ENCODE data around the gene SPSB4. TPM values are rescaled to one million over a fixed set of nuclear protein-coding genes. Genes with fewer than 3 reads are reported as not detected.

Gene SPSB4
- total and polyA plus RNA-seq, 2 of the 13 experiments (the other 11 are each of a cell fraction or from before 2014, with no cell fraction given), result not detected

DNA sequence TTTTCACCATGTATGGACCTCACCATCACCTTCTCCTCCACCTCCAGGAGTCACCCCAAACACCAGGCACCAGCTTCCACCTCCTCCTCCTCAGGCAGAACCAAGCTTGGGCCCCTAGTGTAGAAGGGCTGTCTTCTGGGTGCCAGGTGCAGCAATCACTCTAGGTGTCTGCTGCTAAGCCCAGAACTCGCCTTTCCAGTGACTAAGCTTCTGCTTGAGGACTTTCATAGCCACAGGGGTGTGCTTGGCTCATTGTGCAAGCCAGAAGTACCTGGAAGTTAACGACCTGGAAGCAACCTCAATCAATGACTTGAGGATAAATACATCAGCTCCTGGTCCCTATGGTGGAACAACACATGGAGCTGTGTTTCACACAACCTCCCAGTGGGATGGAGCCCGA, 130.7 kb downstream of the SPSB4 start:
- no peak overlapping the region for H3K27ac ChIP-seq (ENCODE audit: extremely low read length, insufficient read depth, low read length)
- POLR2A ChIA-PET, result no interaction called here
- no TSS peak for BruUV-seq (replicated peaks)

DNA sequence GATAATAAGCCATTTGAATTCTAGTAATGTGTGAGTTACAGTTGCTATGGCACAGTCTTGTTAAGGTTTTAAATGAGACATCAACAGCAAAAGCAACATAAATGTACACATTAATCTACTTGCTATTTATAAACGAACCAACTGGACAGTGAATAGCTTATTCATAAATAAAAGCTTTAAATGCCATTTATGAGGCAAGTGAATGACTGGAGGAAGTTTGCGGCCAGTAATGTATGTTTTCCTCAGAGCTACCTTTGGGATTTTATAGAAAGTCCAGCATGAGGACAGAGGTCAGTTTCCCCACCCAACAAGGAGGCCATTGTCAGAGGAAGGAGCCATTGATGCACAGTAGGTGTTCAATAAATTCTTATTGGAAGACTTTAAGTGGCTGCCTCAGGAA, 132.5 kb downstream of the SPSB4 start:
- in situ Hi-C loops (cut with HindIII; ENCODE audit: extremely low pct_ligation_motif_present, low pct_unique_long_range_greater_than_20kb), result no loop called here
- CTCF ChIA-PET (ENCODE audit: low intra/inter-chr PET ratio, low total read pairs), result no interaction called here
- no TSS peak for BruUV-seq (replicated peaks)

More for the DNA sequence above, 130.7 kb downstream of the SPSB4 start:
- Histone ChIP-seq H3K4me3 (replicated peaks in 1 of 3; ENCODE audit: insufficient read depth in 1 of 3, low read depth in 2 of 3, low read length in 3 of 3) (no peak overlapping the region), H2AFZ (ENCODE audit: low read length) (no peak overlapping the region), H4K20me1 (ENCODE audit: insufficient read depth, low read length) (no peaks in the 10 kb centered on the region), H3K4me1 (ENCODE audit: insufficient read depth, low read length) (no peaks in the 10 kb centered on the region), H3K9ac (ENCODE audit: insufficient read depth, low read depth, low read length) (no peak overlapping the region), H3K9me3 (ENCODE audit: low read length) (no peaks in the 10 kb centered on the region), H3K36me3 (replicated peaks in 1 of 2; ENCODE audit: control insufficient read depth in 1 of 2, insufficient read depth in 2 of 2, low read length in 2 of 2) (no peaks in the 10 kb centered on the region), H3K27me3 (ENCODE audit: control insufficient read depth in 1 of 2, insufficient read depth in 2 of 2, low read length in 2 of 2) (peaks cover 0 to 13% of the 10 kb centered on the region in 2 experiments; a peak in 2 of 5 replicates), H3K4me2 (ENCODE audit: low read depth, low read length) (no peak overlapping the region), H3K79me2 (ENCODE audit: insufficient read depth, low read length) (no peaks in the 10 kb centered on the region)
- 0% methylated on average over 1 of the region's 3 CpGs for WGBS (ENCODE audit: low lambda C conversion rate)
- TF ChIP-seq CBX5 (CRISPR knock-in tag; IDR thresholded peaks at IDR 0.05; ENCODE audit: borderline replicate concordance), result no peak
- TF ChIP-seq ATF7 (IDR thresholded peaks at IDR 0.05), result no peak
- TF ChIP-seq ATF7 (CRISPR knock-in tag; IDR thresholded peaks at IDR 0.05), result no peak
- no peak for TF ChIP-seq ZNF747 (CRISPR knock-in tag; IDR thresholded peaks at IDR 0.05; ENCODE audit: borderline replicate concordance)
- TF ChIP-seq, protein P1, sequence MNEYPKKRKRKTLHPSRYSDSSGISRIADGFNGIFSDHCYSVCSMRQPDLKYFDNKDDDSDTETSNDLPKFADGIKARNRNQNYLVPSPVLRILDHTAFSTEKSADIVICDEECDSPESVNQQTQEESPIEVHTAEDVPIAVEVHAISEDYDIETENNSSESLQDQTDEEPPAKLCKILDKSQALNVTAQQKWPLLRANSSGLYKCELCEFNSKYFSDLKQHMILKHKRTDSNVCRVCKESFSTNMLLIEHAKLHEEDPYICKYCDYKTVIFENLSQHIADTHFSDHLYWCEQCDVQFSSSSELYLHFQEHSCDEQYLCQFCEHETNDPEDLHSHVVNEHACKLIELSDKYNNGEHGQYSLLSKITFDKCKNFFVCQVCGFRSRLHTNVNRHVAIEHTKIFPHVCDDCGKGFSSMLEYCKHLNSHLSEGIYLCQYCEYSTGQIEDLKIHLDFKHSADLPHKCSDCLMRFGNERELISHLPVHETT (CRISPR knock-in tag; conservative IDR thresholded peaks at IDR 0.05), result no peak
- TF ChIP-seq FOXC1 (CRISPR knock-in tag; IDR thresholded peaks at IDR 0.05; ENCODE audit: borderline replicate concordance), result no peak
- TF ChIP-seq RBAK (CRISPR knock-in tag; IDR thresholded peaks at IDR 0.05), result no peak
- no peak for TF ChIP-seq PRMT3 (CRISPR knock-in tag; IDR thresholded peaks at IDR 0.05; ENCODE audit: borderline replicate concordance, low read depth)
- no peak for TF ChIP-seq HNRNPL (IDR thresholded peaks at IDR 0.05; ENCODE audit: low read depth, low read length)
- TF ChIP-seq ZMYM3 (CRISPR knock-in tag; IDR thresholded peaks at IDR 0.05), result no peak
- no peak for TF ChIP-seq SAP130 (CRISPR knock-in tag; IDR thresholded peaks at IDR 0.05; ENCODE audit: low read depth)
- TF ChIP-seq ZNF83 (CRISPR knock-in tag; IDR thresholded peaks at IDR 0.05; ENCODE audit: borderline replicate concordance), result no peak
- TF ChIP-seq ONECUT2 (CRISPR knock-in tag; IDR thresholded peaks at IDR 0.05), result no peak
- TF ChIP-seq MIXL1 (CRISPR knock-in tag; IDR thresholded peaks at IDR 0.05), result no peak
- DNase-seq (ENCODE audit: low spot score) (no peak), FAIRE-seq (no peak), ATAC-seq (no peak)
- intact Hi-C loops (cut with micrococcal nuclease; ENCODE audit: unreplicated experiment) (no loop called here), in situ Hi-C loops (cut with HindIII; ENCODE audit: extremely low pct_ligation_motif_present, low pct_unique_long_range_greater_than_20kb) (no loop called here)
- CTCF ChIA-PET (ENCODE audit: low intra/inter-chr PET ratio, low total read pairs), result no interaction called here

More for the DNA sequence above, 132.5 kb downstream of the SPSB4 start:
- TF ChIP-seq ATF7 (IDR thresholded peaks at IDR 0.05) (no peak), ATF7 (CRISPR knock-in tag; IDR thresholded peaks at IDR 0.05) (no peak), GTF2F1 (IDR thresholded peaks at IDR 0.05; ENCODE audit: low read length) (no peak), KLF12 (CRISPR knock-in tag; IDR thresholded peaks at IDR 0.05; ENCODE audit: borderline replicate concordance) (no peak)
- TF ChIP-seq, protein P2, sequence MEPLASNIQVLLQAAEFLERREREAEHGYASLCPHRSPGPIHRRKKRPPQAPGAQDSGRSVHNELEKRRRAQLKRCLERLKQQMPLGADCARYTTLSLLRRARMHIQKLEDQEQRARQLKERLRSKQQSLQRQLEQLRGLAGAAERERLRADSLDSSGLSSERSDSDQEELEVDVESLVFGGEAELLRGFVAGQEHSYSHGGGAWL (CRISPR knock-in tag; IDR thresholded peaks at IDR 0.05), result no peak
- no peaks in the 10 kb centered on the region for H3K4me1 ChIP-seq (ENCODE audit: insufficient read depth, low read length)
- WGBS (ENCODE audit: low lambda C conversion rate), result 0% methylated on average over 2 of the region's 2 CpGs
- peaks cover 0 to 19% of the 10 kb centered on the region in 2 experiments; a peak in 2 of 5 replicates for H3K27me3 ChIP-seq (ENCODE audit: control insufficient read depth in 1 of 2, insufficient read depth in 2 of 2, low read length in 2 of 2)
- POLR2A ChIA-PET, result no interaction called here
- no peak overlapping the region for H3K4me2 ChIP-seq (ENCODE audit: low read depth, low read length)
- ATAC-seq, result no peak
- H3K4me3 ChIP-seq (replicated peaks in 1 of 3; ENCODE audit: insufficient read depth in 1 of 3, low read depth in 2 of 3, low read length in 3 of 3), result no peak overlapping the region
- H4K20me1 ChIP-seq (ENCODE audit: insufficient read depth, low read length), result no peaks in the 10 kb centered on the region
- intact Hi-C loops (cut with micrococcal nuclease; ENCODE audit: unreplicated experiment), result no loop called here
- no peak overlapping the region for H2AFZ ChIP-seq (ENCODE audit: low read length)
- no peak overlapping the region for H3K27ac ChIP-seq (ENCODE audit: extremely low read length, insufficient read depth, low read length)
- FAIRE-seq, result no peak
- H3K36me3 ChIP-seq (replicated peaks in 1 of 2; ENCODE audit: control insufficient read depth in 1 of 2, insufficient read depth in 2 of 2, low read length in 2 of 2), result no peaks in the 10 kb centered on the region
- no peak for DNase-seq (ENCODE audit: low spot score)
- H3K79me2 ChIP-seq (ENCODE audit: insufficient read depth, low read length), result no peaks in the 10 kb centered on the region
- no peaks in the 10 kb centered on the region for H3K9me3 ChIP-seq (ENCODE audit: low read length)
- no peak overlapping the region for H3K9ac ChIP-seq (ENCODE audit: insufficient read depth, low read depth, low read length)
